Stomach (tissue), 9 donors: ENCODE measurements around the gene SGPP2. TPM values are rescaled to one million over a fixed set of nuclear protein-coding genes. Genes with fewer than 3 reads are reported as not detected.
A peak's percentile ranks its signal among the peaks of the same experiment; 100 is the strongest.

Experiments used
- DNase-seq, 2 donors: peaks; one replicate each; pipeline versions ENCODE4 v3.0.0 to v3.0.0-alpha.2; 2013 to 2019
- H3K27ac ChIP-seq, 5 donors: fragments of 200-600 bp in 4 of 5; sonication (generic) in 4 of 5; one replicate each; pipeline ENCODE4 v1.5.1; 2013 to 2019; ENCODE audit warnings: mild to moderate bottlenecking in 1 of 5, moderate library complexity in 1 of 5
- H3K27me3 ChIP-seq, 3 donors: fragments of 200-600 bp; sonication (generic); one replicate each; pipeline ENCODE4 v1.5.1; 2017 to 2019; ENCODE audit warnings: mixed run types in 1 of 3
- H3K36me3 ChIP-seq, 4 donors: fragments of 200-600 bp; sonication (generic); 1 replicate in 3 of 4; 2 replicates in 1 of 4; pipeline ENCODE4 v1.5.1; 2016 to 2019
- H3K4me1 ChIP-seq, 4 donors: fragments of 200-600 bp; sonication (generic); one replicate each; pipeline ENCODE4 v1.5.1; 2016 to 2019
- H3K4me3 ChIP-seq, 4 donors: fragments of 200-600 bp; sonication (generic) in 3 of 4; one replicate each; pipeline ENCODE4 v1.5.1; 2016 to 2019; ENCODE audit warnings: mild to moderate bottlenecking in 1 of 4
- H3K9me3 ChIP-seq, 4 donors: fragments of 200-600 bp; sonication (generic); one replicate each; pipeline ENCODE4 v1.5.1; 2016 to 2019
- CTCF ChIP-seq, 7 experiments: fragments of 450-650 bp in 4 of 7; fragments of 200-600 bp in 3 of 7; sonication (generic) in 3 of 7; IDR thresholded peaks; one replicate each; pipeline ENCODE4 v1.5.1; 2016 to 2019; ENCODE audit warnings: antibody characterized with exemption in 7 of 7, control low read depth in 2 of 7, mild to moderate bottlenecking in 1 of 7
- EP300 ChIP-seq: sonication (generic); formaldehyde crosslinking; IDR thresholded peaks from one replicate; pipeline ENCODE4 v1.6.1; 2017; ENCODE audit warnings: antibody characterized with exemption
- POLR2A ChIP-seq, 4 donors: fragments of 450-650 bp; IDR thresholded peaks; one replicate each; pipeline ENCODE4 v1.6.1; 2016; ENCODE audit warnings: antibody characterized with exemption in 4 of 4, control low read depth in 2 of 4, mild to moderate bottlenecking in 1 of 4, moderate library complexity in 1 of 4
- POLR2AphosphoS5 ChIP-seq, 3 donors: sonication (generic); formaldehyde crosslinking; IDR thresholded peaks; one replicate each; pipeline ENCODE4 v1.6.1; 2016; ENCODE audit warnings: antibody characterized with exemption in 3 of 3
- WGBS, 5 donors: extraction: QIAGEN DNeasy Blood & Tissue Kit in 3 of 5; methylation state at CpG; one replicate each; pipeline versions ENCODE4 v1.1.5 to v1.1.7; 2013 to 2018; 5-methylcytosine and 5-hydroxymethylcytosine counted together
- intact Hi-C: fragments of 100-400 bp; cut with DNase I; formaldehyde crosslinking; loops from one replicate; pipeline ENCODE4 v1.15.1; 2023; ENCODE audit warnings: low total_unique reads
- polyA plus RNA-seq, 3 donors: library from polyadenylated mRNA; stranded (reverse); fragments of 200-250 nt; gene quantifications; one replicate each; pipeline ENCODE4 v1.2.3, GENCODE V29; 2013
- total RNA-seq, 5 donors: library from RNA; depleted of rRNA; stranded (reverse); fragments of >200 nt; gene quantifications; one replicate each; pipeline versions ENCODE4 v1.1.0 to v1.2.3, GENCODE V29; 2014 to 2016
- donor health status: healthy with polysubstance abuse.
- donor health status: Bipolar disorder and iron deficiency.
- donor health status: healthy.

The SGPP2 gene
- total and polyA plus RNA-seq, 8 donors, result 1.7 to 50.4 (median 21.0) TPM

GRCh38 chr2:222383255-222383654 is 41.1 kb upstream of the SGPP2 start:
- no peak overlapping the region for H3K4me3 ChIP-seq
- H3K4me1 ChIP-seq, result no peaks in the 10 kb centered on the region
- WGBS, 5 donors, result 77 to 88% (median 86%) methylated on average over 4 of the region's 4 CpGs
- no peaks in the 10 kb centered on the region for H3K36me3 ChIP-seq
- intact Hi-C loops, result no loop called here
- TF ChIP-seq POLR2A (IDR thresholded peaks at IDR 0.05) (no peak), CTCF (IDR thresholded peaks at IDR 0.05) (no peak), POLR2AphosphoS5 (IDR thresholded peaks at IDR 0.05) (no peak)
- DNase-seq, result no peak
- no peaks in the 10 kb centered on the region for H3K9me3 ChIP-seq
- H3K27ac ChIP-seq, result no peak overlapping the region
- H3K27me3 ChIP-seq, result no peaks in the 10 kb centered on the region

GRCh38 chr2:222391743-222392285 is 32.5 kb upstream of the SGPP2 start:
- no peak overlapping the region for H3K27ac ChIP-seq
- H3K9me3 ChIP-seq, result peaks cover 0 to 3% (median 0%) of the 10 kb centered on the region in 4 donors
- no peak for TF ChIP-seq EP300
- TF ChIP-seq POLR2A (IDR thresholded peaks at IDR 0.05), result no peak
- no peak for TF ChIP-seq POLR2AphosphoS5 (IDR thresholded peaks at IDR 0.05)
- no peak for TF ChIP-seq CTCF (IDR thresholded peaks at IDR 0.05)
- DNase-seq, result no peak
- H3K4me1 ChIP-seq, result no peaks in the 10 kb centered on the region
- H3K36me3 ChIP-seq, result no peaks in the 10 kb centered on the region
- no peak overlapping the region for H3K4me3 ChIP-seq
- H3K27me3 ChIP-seq, result no peaks in the 10 kb centered on the region
- 68 to 78% (median 74%) methylated on average over 6 of the region's 6 CpGs for WGBS, 5 donors
- intact Hi-C loops, result no loop called here

GRCh38 chr2:222393733-222394267 is 30.5 kb upstream of the SGPP2 start:
- H3K27me3 ChIP-seq, result no peaks in the 10 kb centered on the region
- intact Hi-C loops, result no loop called here
- no peaks in the 10 kb centered on the region for H3K36me3 ChIP-seq
- no peak for TF ChIP-seq POLR2A (IDR thresholded peaks at IDR 0.05)
- TF ChIP-seq EP300, result no peak
- TF ChIP-seq POLR2AphosphoS5 (IDR thresholded peaks at IDR 0.05), result no peak
- no peak for TF ChIP-seq CTCF (IDR thresholded peaks at IDR 0.05)
- no peak overlapping the region for H3K27ac ChIP-seq
- no peak overlapping the region for H3K4me3 ChIP-seq
- H3K9me3 ChIP-seq, result peaks cover 0 to 3% (median 0%) of the 10 kb centered on the region in 4 donors
- DNase-seq, result no peak
- 67 to 81% (median 71%) methylated on average over 4 of the region's 4 CpGs for WGBS, 5 donors
- no peaks in the 10 kb centered on the region for H3K4me1 ChIP-seq

GRCh38 chr2:222398446-222398885 is 25.9 kb upstream of the SGPP2 start:
- H3K4me1 ChIP-seq, result peaks cover 0 to 11% (median 0%) of the 10 kb centered on the region in 4 donors
- no peak overlapping the region for H3K4me3 ChIP-seq
- H3K36me3 ChIP-seq, result no peaks in the 10 kb centered on the region
- H3K27ac ChIP-seq, result no peak overlapping the region
- peak in 1 of 2 donors; percentile 23 for DNase-seq
- intact Hi-C loops, result no loop called here
- H3K27me3 ChIP-seq, result no peaks in the 10 kb centered on the region
- H3K9me3 ChIP-seq, result peaks cover 0 to 3% (median 0%) of the 10 kb centered on the region in 4 donors
- no peak for TF ChIP-seq CTCF (IDR thresholded peaks at IDR 0.05)
- TF ChIP-seq POLR2AphosphoS5 (IDR thresholded peaks at IDR 0.05), result no peak
- no peak for TF ChIP-seq POLR2A (IDR thresholded peaks at IDR 0.05)
- TF ChIP-seq EP300, result no peak
- WGBS, 5 donors, result 50 to 79% (median 69%) methylated on average over 1 of the region's 1 CpG
